Measurements from ENCODE around the gene HLA-DRA.

HLA-DRA gene

GRCh38 chr6:32427218-32427617 is 12.5 kb upstream of the HLA-DRA start:
- CTCF ChIA-PET, result interaction anchor here (1.2 to 4.7 kb wide), 4 partner anchors 10 to 273 kb away, joined by 4 to 48 read pairs (median 6); no protein-coding TSS in a partner anchor

GRCh38 chr6:32427934-32428474 is 11.7 kb upstream of the HLA-DRA start:
- Histone ChIP-seq H3K9me3 (ENCODE audit: control insufficient read depth, insufficient read depth, low read depth, low read length) (no peaks in the 10 kb centered on the region), H3K36me3 (ENCODE audit: control insufficient read depth in 2 of 2, insufficient read depth in 1 of 2, low read length in 2 of 2) (no peaks in the 10 kb centered on the region), H3K4me3 (ENCODE audit: low read depth, low read length) (no peak overlapping the region), H3K4me1 (ENCODE audit: control insufficient read depth, insufficient read depth, low read length) (no peaks in the 10 kb centered on the region), H3K27ac (ENCODE audit: extremely low read depth, low read depth, low read length) (no peak overlapping the region)
- TF ChIP-seq ZNF426 (tag by site-specific recombination; IDR thresholded peaks at IDR 0.05), result no peak
- peak; percentile 95 for TF ChIP-seq ZNF529 (tag by site-specific recombination; IDR thresholded peaks at IDR 0.05; ENCODE audit: insufficient replicate concordance)
- ChIA-PET CTCF (no interaction called here), POLR2A (no interaction called here)

More at GRCh38 chr6:32427218-32427617, 12.5 kb upstream of the HLA-DRA start:
- H3K4me3 ChIP-seq (ENCODE audit: low read depth, low read length), result no peak overlapping the region
- no peaks in the 10 kb centered on the region for H3K4me1 ChIP-seq (ENCODE audit: control insufficient read depth, insufficient read depth, low read length)
- no peaks in the 10 kb centered on the region for H3K9me3 ChIP-seq (ENCODE audit: control insufficient read depth, insufficient read depth, low read depth, low read length)
- TF ChIP-seq ZNF404 (tag by site-specific recombination; IDR thresholded peaks at IDR 0.05) (no peak), ZNF184 (tag by site-specific recombination; IDR thresholded peaks at IDR 0.05) (no peak), ZNF521 (tag by site-specific recombination; IDR thresholded peaks at IDR 0.05) (no peak), ZNF366 (tag by site-specific recombination; conservative IDR thresholded peaks at IDR 0.05) (no peak), MZF1 (tag by site-specific recombination; IDR thresholded peaks at IDR 0.05; ENCODE audit: borderline replicate concordance) (no peak), ZNF548 (tag by site-specific recombination; IDR thresholded peaks at IDR 0.05) (no peak), KLF7 (tag by site-specific recombination; IDR thresholded peaks at IDR 0.05; ENCODE audit: borderline replicate concordance) (no peak), ZNF544 (tag by site-specific recombination; IDR thresholded peaks at IDR 0.05) (no peak), ZNF426 (tag by site-specific recombination; IDR thresholded peaks at IDR 0.05) (no peak), SCRT2 (tag by site-specific recombination; IDR thresholded peaks at IDR 0.05) (no peak), ZNF623 (tag by site-specific recombination; IDR thresholded peaks at IDR 0.05) (no peak)
- POLR2A ChIA-PET, result no interaction called here
- no peak overlapping the region for H3K27ac ChIP-seq (ENCODE audit: extremely low read depth, low read depth, low read length)
- H3K36me3 ChIP-seq (ENCODE audit: control insufficient read depth in 2 of 2, insufficient read depth in 1 of 2, low read length in 2 of 2), result no peaks in the 10 kb centered on the region

GRCh38 chr6:32430179-32430578 is 9.5 kb upstream of the HLA-DRA start:
- H3K36me3 ChIP-seq (ENCODE audit: control insufficient read depth in 2 of 2, insufficient read depth in 1 of 2, low read length in 2 of 2), result no peaks in the 10 kb centered on the region
- ChIA-PET POLR2A (no interaction called here), CTCF (interaction anchor here (0.6 to 4.5 kb wide), 9 partner anchors 11 to 438 kb away, joined by 3 to 46 read pairs (median 10); partner anchors contain the start of gene TAP2)
- H3K4me1 ChIP-seq (ENCODE audit: control insufficient read depth, insufficient read depth, low read length), result no peaks in the 10 kb centered on the region
- H3K9me3 ChIP-seq (ENCODE audit: control insufficient read depth, insufficient read depth, low read depth, low read length), result no peaks in the 10 kb centered on the region
- no peak overlapping the region for H3K4me3 ChIP-seq (ENCODE audit: low read depth, low read length)
- no peak overlapping the region for H3K27ac ChIP-seq (ENCODE audit: extremely low read depth, low read depth, low read length)
- TF ChIP-seq HOXC10 (CRISPR knock-in tag; IDR thresholded peaks at IDR 0.05) (no peak), YY1 (tag by site-specific recombination; IDR thresholded peaks at IDR 0.05) (no peak), ZBTB1 (tag by site-specific recombination; IDR thresholded peaks at IDR 0.05) (no peak), REPIN1 (tag by site-specific recombination; IDR thresholded peaks at IDR 0.05; ENCODE audit: low read depth) (no peak), PRDM4 (tag by site-specific recombination; IDR thresholded peaks at IDR 0.05) (no peak), ZNF280C (tag by site-specific recombination; IDR thresholded peaks at IDR 0.05) (no peak), ZFHX2 (tag by site-specific recombination; conservative IDR thresholded peaks at IDR 0.05) (no peak), ZNF792 (tag by site-specific recombination; IDR thresholded peaks at IDR 0.05) (no peak), ZNF624 (tag by site-specific recombination; IDR thresholded peaks at IDR 0.05) (no peak)
